ENCODE data around the gene NFS1.
"Not testable (repeated sequence)": the region's sequence is repeated elsewhere in the genome, so short reads cannot be mapped to it uniquely, and the experiment has no call there.

NFS1 gene

DNA sequence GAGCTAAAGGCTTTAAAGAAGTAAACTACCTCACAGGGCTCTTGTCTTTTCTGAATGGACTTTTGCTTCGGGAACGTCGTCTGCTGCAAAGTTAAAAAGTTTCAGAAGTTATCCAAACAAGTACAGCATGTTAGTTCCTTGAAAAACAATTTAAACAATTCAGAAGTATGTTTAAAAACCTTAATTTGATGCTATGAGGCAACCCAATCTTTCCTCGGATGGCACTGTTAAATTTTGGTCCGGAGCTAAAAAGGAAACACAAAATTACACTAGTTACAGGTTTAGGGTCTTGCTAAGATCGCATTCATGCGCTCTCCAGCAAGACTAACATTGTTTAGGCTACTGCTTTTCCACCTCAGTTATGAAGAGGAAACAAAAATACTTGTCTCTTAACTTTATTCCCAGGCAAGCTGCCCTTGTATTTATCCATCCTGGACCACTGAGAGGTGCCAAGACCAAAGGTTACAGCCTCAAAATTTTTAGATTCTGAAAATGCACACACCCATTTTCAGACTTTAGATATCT lies 30.2 kb upstream of the NFS1 start:
- no peak for DNase-seq

GRCh38 chr20:35726842-35727711 lies 27.9 kb upstream of the NFS1 start:
- DNase-seq, result no peak

- DNase-seq, result no peak
These were observed 25.4 kb upstream of the NFS1 start for GRCh38 chr20:35724321-35725230.

- DNase-seq, result not testable (repeated sequence)
These were observed 24.6 kb upstream of the NFS1 start for GRCh38 chr20:35723652-35724320.

DNA sequence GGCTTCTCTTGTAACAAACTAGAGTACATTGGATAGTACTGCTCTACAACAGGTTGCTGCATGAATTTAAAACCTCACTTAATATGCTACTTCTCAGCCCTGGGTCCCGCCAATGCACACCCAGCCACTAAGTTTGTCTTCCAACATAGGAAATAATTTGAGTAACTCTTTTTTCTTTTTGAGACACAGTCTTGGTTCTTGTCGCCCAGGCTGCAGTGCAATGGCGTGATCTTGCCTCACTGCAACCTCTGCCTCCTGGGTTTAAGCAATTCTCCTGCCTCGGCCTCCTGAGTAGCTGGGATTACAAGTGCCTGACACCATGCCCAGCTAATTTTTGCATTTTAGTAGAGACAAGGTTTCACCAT lies 24.1 kb upstream of the NFS1 start:
- not testable (repeated sequence) for DNase-seq

DNA sequence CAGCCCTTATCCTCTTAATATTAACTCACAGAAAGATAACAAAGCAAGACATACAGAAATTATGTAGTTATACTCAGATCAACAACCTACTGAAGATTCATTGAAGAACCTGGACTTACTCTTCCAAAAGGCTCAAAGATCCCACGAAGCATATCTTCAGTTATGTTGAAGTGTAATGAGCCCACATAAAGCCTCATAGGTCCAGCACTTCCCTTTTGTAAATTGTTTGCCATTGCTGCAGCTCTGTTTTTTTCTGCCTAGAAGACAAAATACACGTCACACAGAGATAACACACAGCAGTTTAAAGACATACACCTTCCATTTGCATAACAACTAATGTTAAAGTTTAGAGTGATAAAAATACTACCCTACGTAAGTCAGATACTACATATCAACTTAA lies 22.5 kb upstream of the NFS1 start:
- DNase-seq, result no peak

DNA sequence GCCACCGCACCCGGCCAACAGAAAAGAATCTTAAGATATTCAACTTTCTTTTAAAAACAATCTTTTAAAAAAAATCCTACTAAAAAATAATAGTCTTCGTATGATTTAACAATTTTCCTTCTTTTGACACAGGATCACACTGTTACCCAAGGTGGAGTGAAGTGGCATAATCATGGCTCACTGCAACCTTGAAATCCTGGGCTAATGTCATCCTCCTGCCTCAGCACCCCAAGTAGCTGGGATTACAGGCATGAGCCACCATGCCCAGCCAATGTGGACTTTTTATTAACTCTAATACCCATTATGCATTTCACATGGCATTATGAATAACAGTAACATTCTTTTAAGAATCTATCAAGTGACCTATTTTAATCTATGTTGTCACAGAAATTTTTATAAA lies 22.1 kb upstream of the NFS1 start:
- DNase-seq, result no peak

- DNase-seq, result no peak
These were observed 21.3 kb upstream of the NFS1 start for GRCh38 chr20:35720165-35721123.

DNA sequence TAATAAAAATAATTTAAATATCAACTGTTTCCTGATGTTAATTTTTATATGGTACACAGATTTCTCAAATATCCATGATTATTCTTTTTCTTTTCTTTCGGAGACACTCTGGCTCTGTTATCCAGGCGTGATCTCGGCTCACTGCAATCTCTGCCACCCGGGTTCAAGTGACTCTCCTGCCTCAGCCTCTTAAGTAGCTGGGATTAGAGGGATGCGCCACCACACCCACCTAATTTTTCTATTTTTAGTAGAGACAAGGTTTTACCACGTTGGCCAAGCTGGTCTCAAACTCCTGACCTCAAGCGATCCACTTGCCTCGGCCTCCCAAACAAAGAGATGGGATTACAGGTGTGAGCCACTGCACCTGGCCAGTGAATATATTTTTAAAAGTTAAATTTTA lies 20.6 kb upstream of the NFS1 start:
- DNase-seq, result no peak

DNA sequence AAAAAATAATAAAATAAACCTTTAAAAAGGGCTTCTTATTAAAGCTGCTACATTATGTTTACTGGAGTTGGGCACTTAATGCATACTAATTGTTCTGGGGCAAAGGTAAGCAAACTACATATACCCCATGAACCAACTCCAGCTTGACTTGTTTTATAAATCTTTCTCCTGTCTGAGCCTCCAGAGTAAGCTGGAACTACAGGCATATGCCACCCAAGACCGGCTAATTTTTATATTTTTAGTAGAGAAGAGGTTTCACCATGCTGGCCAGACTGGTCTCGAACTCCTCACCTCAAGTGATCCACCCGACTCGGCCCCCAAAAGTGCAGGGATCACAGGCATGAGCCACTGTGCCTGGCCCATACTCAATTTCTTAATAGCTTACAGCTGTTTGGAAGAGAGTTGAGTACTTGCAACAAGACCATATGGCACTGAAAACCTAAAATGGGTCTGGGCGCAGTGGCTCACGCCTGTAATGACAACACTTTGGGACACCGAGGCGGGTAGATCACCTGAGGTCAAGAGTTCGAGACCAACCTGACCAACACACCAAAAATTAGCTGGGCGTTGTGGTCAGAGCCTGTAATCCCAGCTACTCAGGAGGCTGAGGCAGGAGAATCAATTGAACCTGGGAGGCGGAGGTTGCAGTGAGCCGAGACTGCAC lies 20.0 kb upstream of the NFS1 start:
- DNase-seq, result no peak

DNA sequence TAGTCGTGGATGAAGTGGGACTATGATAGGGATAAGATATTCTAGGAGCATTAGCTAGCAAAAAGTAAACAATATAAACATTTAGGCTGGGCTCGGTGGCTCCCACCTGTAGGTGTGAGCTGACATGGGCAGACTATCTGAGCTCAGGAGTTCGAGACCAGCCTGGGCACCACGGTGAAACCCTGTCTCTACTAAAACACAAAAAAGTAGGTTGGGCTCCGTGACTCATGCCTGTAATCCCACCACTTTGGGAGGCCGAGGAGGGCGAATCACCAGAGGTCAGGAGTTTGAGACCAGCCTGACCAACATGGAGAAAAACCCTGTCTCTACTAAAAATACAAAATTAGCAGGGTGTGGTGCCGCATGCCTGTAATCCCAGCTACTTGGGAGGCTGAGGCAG lies 19.2 kb upstream of the NFS1 start:
- DNase-seq, result not testable (repeated sequence)

DNA sequence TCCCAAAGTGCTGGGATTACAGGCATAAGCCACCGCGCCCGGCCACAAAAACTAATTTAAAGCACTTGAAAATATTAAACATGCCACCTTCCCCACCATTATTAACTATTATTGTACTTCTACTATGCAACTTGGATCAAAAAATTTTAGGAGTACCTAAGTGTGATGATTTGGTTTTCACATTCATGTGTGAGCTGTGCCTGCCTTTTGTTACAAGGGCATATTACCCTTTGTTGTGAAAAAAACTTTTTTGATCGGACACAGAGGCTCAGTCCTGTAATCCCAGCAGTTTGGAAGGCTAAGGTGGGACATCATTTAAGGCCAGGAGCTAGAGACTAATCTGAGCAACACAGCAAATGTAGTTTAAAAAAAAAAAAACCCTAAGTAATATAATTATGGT lies 17.2 kb upstream of the NFS1 start:
- DNase-seq, result no peak

GRCh38 chr20:35715652-35716051 lies 16.5 kb upstream of the NFS1 start:
- DNase-seq, result no peak

- DNase-seq, result no peak
These were observed 15.0 kb upstream of the NFS1 start for GRCh38 chr20:35714127-35714526.

GRCh38 chr20:35713120-35713519 lies 14.0 kb upstream of the NFS1 start:
- DNase-seq, result not testable (repeated sequence)

DNA sequence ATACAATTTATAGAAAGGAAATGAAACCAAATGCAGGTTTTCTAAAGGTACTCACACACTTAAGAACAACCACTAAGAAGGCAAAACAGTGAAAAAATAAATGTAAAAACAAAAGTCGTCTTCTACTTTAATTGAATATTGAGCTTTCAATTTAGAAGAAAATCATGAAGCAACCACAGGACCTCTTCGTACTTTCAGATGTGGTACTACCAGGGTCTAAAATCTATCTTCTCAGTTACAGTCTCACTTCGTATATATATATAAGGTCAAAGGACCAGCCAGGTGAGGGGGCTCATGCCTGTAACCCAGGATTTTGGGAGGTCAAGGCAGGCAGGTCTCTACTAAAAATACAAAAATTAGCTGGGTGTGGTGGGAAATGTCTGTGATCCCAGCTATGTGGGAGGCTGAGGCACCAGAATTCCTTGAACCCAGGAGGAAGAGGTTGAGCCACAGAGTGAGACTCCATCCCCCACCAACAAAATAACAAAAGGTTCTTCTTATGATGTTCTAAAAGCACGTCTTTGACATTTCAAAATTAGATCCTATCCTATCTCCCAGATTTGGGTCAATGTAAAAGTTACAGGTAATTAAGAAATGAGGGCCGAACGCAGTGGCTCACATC lies 12.5 kb upstream of the NFS1 start:
- no peak for DNase-seq

DNA sequence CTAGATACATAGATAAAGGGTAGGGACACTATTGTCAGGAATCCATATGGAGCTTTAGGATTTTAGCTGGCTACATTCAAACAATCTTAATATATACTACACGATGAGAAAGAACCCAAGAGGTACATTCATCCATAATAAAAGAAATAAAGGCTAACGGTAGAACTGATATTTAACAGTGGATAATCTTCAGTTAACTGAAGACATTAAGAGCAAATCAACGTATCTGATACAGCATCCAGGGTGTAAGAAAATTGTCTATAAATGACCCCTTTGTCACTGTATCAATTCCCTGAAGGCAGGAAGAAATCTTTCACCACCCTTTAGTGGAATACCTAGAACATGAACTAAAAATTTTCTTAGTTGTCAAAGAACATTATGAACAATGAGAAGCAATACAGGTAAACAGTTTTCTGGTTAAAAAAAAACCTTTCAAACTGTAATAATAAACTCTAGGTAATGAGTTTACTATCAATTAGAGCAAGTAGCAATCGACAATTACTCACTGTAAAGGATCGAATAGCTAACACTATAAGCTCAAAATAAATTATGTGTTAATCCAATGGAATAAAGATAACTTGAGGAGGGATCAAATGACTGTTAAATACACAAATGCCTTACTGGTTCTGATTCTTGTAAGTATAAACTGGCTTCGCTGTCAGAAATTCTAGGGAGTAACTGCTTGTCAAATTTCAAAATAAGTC lies 11.9 kb upstream of the NFS1 start:
- no peak for DNase-seq

DNA sequence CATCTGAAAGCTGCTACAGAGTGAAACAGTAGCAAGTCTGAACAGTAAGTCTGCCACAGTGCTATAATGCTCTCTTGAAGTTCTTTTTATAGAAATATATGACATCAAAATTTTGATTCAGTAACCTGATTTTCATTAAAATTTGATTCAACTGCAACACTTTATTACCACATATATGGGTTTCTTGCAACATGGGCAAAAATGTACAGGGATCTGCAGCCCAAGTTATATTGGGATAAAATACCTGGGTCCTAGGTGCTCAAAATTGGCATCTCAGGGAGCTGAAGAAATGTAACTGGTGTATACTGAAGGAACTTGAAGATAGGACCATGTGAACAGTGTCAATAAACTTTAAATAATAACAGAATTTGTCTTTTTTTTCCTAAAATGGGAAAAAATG lies 10.9 kb upstream of the NFS1 start:
- DNase-seq, result no peak

DNA sequence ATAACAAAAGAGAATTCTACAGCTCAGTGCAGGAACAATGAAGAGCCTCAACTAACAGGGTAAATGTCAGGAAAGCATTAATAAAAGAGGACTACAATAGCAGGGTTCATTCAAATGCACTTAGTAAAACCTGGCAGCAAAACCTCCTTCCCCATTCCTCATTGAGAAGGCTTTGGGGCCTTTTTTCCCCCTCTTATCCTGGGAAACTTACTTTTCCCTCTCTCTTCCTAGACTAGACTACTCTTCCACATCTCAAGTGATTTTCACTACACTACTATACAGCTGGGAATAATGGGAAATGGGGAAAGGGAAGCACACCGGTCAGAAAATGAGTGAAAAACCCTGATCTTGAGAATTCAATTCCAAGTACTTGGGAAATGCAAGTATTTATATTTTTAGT lies 10.1 kb upstream of the NFS1 start:
- DNase-seq, result no peak

DNA sequence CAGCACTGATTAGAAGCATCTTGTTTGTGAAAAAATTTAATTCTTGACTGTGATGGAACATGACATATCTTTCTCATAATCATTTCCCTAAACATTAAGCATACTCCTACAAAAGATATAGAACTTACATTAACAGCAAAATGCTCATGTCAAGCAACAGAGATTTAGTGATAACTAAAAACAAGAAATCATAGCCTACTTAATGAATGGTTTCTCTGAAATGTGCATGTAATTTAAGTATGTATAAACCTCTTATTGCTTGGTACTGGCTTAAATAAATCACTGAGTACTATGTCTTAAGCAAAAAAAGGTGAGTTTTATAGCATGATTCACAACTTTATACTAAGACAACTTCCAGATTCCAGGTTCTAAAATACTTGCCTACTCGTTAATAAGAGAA lies 9.3 kb upstream of the NFS1 start:
- no peak for DNase-seq

All from NCI-H1694 (cell line).